Parathyroid adenoma (tissue), 2 donors: ENCODE measurements around the gene SCP2.
A peak's percentile ranks its signal among the peaks of the same experiment; 100 is the strongest.

Experiments used
- H2AFZ ChIP-seq: fragments of 300-600 bp; sonication (generic); one replicate; pipeline ENCODE4 v1.7.0; 2017; ENCODE audit warnings: antibody characterized with exemption, mild to moderate bottlenecking
- H3K27ac ChIP-seq: fragments of 300-600 bp; sonication (generic); one replicate; pipeline ENCODE4 v1.7.0; 2017
- H3K27me3 ChIP-seq: fragments of 300-600 bp; sonication (generic); one replicate; pipeline ENCODE4 v1.7.0; 2017; ENCODE audit warnings: low read length; ENCODE audit not compliant: control insufficient read depth, insufficient read depth
- H3K36me3 ChIP-seq: fragments of 300-600 bp; sonication (generic); one replicate; pipeline ENCODE4 v1.7.0; 2017; ENCODE audit warnings: low read length; ENCODE audit not compliant: control insufficient read depth, insufficient read depth
- H3K4me1 ChIP-seq: fragments of 300-600 bp; sonication (generic); one replicate; pipeline ENCODE4 v1.7.0; 2017; ENCODE audit warnings: control low read depth
- H3K4me2 ChIP-seq: fragments of 300-600 bp; sonication (generic); one replicate; pipeline ENCODE4 v1.7.0; 2017; ENCODE audit warnings: low read length
- H3K4me3 ChIP-seq: fragments of 300-600 bp; sonication (generic); one replicate; pipeline ENCODE4 v1.7.0; 2017; ENCODE audit warnings: low read depth, low read length
- H3K79me2 ChIP-seq: fragments of 300-600 bp; sonication (generic); one replicate; pipeline ENCODE4 v1.7.0; 2017; ENCODE audit warnings: control low read depth
- H3K9ac ChIP-seq: fragments of 300-600 bp; sonication (generic); one replicate; pipeline ENCODE4 v1.7.0; 2017; ENCODE audit warnings: mild to moderate bottlenecking
- H3K9me3 ChIP-seq: fragments of 300-600 bp; sonication (generic); one replicate; pipeline ENCODE4 v1.7.0; 2017; ENCODE audit warnings: low read length; ENCODE audit not compliant: control insufficient read depth
- CTCF ChIP-seq: fragments of 300-600 bp; sonication (generic); IDR thresholded peaks from one replicate; pipeline ENCODE4 v1.7.0; 2017; ENCODE audit warnings: antibody characterized with exemption, mild to moderate bottlenecking
- donor health status: primary hyperparathyroidism.

The SCP2 gene

DNA sequence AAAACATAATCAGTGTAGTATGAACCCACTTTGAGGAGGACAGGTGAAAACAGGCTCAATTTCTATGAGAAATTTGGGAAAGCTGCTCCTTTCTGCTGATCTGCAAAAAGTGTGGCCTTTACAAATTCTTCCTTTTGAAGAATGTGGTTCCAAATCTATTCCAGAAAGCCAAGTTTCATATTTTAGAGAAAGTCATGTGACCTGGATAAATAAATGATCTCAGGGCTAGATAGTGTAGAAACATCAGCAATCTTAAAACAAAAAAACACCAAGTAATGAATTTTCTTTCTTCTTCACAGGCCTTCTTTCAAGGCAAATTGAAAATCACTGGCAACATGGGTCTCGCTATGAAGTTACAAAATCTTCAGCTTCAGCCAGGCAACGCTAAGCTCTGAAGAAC is 123.2 kb downstream of the SCP2 start:
- Histone ChIP-seq H3K36me3 (no peaks in the 10 kb centered on the region), H3K79me2 (no peaks in the 10 kb centered on the region), H3K27me3 (no peaks in the 10 kb centered on the region), H3K9me3 (no peaks in the 10 kb centered on the region), H3K4me3 (no peak overlapping the region), H3K27ac (peak overlapping the region; percentile 20), H3K9ac (no peak overlapping the region), H3K4me1 (peaks cover 5% of the 10 kb centered on the region), H3K4me2 (no peak overlapping the region), H2AFZ (no peak overlapping the region)
- TF ChIP-seq CTCF = no peak

GRCh38 chr1:53051676-53052075 is 124.6 kb downstream of the SCP2 start:
- Histone ChIP-seq H3K79me2 (no peaks in the 10 kb centered on the region), H3K4me2 (no peak overlapping the region), H2AFZ (no peak overlapping the region), H3K36me3 (no peaks in the 10 kb centered on the region), H3K27me3 (no peaks in the 10 kb centered on the region), H3K4me1 (peaks cover 5% of the 10 kb centered on the region), H3K9me3 (no peaks in the 10 kb centered on the region), H3K9ac (no peak overlapping the region), H3K4me3 (no peak overlapping the region), H3K27ac (no peak overlapping the region)
- no peak for TF ChIP-seq CTCF

- Histone ChIP-seq H3K9ac (no peak overlapping the region), H3K4me3 (no peak overlapping the region), H3K36me3 (no peaks in the 10 kb centered on the region), H3K27me3 (no peaks in the 10 kb centered on the region), H3K4me1 (no peaks in the 10 kb centered on the region), H3K9me3 (no peaks in the 10 kb centered on the region), H2AFZ (no peak overlapping the region), H3K4me2 (no peak overlapping the region), H3K27ac (no peak overlapping the region), H3K79me2 (no peaks in the 10 kb centered on the region)
- TF ChIP-seq CTCF = no peak
Measured at GRCh38 chr1:53057127-53057526, 130.1 kb downstream of the SCP2 start.

DNA sequence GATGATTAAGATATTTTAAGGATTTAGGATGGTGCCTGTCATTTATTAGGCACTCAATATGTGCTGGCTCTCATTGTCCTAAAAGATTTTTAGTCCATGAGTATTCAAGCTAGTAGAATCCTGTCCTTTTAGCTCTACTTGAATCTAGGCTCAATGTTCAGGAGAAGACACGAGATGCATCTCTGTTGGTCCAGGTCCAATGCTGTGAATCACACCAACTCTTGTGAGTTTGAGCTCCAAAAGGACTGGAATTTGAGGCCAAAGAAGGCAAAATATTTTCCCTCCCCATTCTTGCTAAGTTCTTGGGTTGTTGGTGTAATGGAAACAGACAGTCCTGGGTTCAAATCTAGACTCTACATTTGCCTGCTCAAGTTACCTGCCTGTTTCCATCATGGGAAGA is 133.5 kb downstream of the SCP2 start:
- TF ChIP-seq CTCF = no peak
- Histone ChIP-seq H2AFZ (no peak overlapping the region), H3K9me3 (no peaks in the 10 kb centered on the region), H3K27me3 (no peaks in the 10 kb centered on the region), H3K36me3 (no peaks in the 10 kb centered on the region), H3K4me2 (no peak overlapping the region), H3K27ac (no peak overlapping the region), H3K4me3 (no peak overlapping the region), H3K4me1 (no peaks in the 10 kb centered on the region), H3K9ac (no peak overlapping the region), H3K79me2 (no peaks in the 10 kb centered on the region)

DNA sequence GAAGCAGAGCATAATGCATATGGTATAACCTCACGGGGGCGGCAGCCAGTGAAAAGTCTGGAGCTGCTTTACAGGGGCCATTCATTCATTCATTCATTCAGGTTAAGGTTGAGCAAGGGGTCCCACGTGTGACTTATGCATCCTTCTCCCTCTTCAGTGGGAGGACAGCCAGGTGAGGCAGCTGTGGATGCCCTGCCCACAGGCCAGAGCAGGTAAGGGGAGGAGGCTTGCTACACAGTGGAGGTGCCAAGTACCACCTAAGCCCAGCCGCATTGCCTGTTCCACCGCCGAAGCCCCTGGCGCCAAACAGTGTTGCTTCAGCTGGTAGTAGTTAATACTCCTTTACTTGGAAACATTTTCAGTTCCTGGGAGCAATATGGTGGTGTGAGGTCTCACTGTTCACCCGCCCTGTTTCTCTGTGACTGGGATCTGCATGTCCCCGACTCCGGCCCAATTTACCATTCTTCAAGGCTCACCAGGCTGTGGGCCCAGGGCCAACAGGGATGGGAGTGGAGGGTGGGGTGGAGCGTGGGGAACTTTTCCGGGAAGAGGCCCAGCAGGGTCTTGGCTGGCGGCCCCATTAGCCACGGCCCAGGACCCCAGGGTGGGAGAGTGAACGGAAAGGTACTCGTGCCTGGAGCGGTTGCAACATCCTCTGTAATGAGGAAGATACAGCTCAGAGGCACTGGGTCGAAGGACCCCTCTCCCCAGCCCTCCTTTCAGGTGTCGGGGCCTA is 134.2 kb downstream of the SCP2 start:
- no peaks in the 10 kb centered on the region for H3K9me3 ChIP-seq
- H3K36me3 ChIP-seq = no peaks in the 10 kb centered on the region
- no peaks in the 10 kb centered on the region for H3K79me2 ChIP-seq
- no peaks in the 10 kb centered on the region for H3K27me3 ChIP-seq
- no peak overlapping the region for H2AFZ ChIP-seq
- peak overlapping the region; percentile 11 for H3K4me3 ChIP-seq
- no peak for TF ChIP-seq CTCF
- no peak overlapping the region for H3K27ac ChIP-seq
- H3K4me1 ChIP-seq = no peaks in the 10 kb centered on the region
- no peak overlapping the region for H3K9ac ChIP-seq
- peak overlapping the region; percentile 42 for H3K4me2 ChIP-seq
